GM20000 (cell line): ENCODE results near the gene TIAM1.

Source experiments
- DNase-seq: peaks from one replicate; pipeline ENCODE4 v3.0.0; 2012; ENCODE audit warnings: low spot score
- CTCF ChIP-seq: IDR thresholded peaks from 2 replicates; pipeline ENCODE4 v1.5.1; 2012; ENCODE audit warnings: mild to moderate bottlenecking, control low read depth; ENCODE audit errors: extremely low read depth, missing control alignments

Gene TIAM1

GRCh38 chr21:31284797-31285397 lies 59.2 kb downstream of the TIAM1 start:
- no peak for TF ChIP-seq CTCF
- DNase-seq, result no peak

- no peak for DNase-seq
- TF ChIP-seq CTCF, result no peak
Measured at GRCh38 chr21:31283025-31283424, 61.0 kb downstream of the TIAM1 start.

- no peak for DNase-seq
- TF ChIP-seq CTCF, result no peak
Measured at GRCh38 chr21:31282095-31282709, 61.9 kb downstream of the TIAM1 start.

GRCh38 chr21:31281561-31281960 lies 62.5 kb downstream of the TIAM1 start:
- no peak for DNase-seq
- TF ChIP-seq CTCF, result no peak

GRCh38 chr21:31279986-31280385 lies 64.1 kb downstream of the TIAM1 start:
- DNase-seq, result no peak
- TF ChIP-seq CTCF, result no peak

GRCh38 chr21:31279214-31279613 lies 64.8 kb downstream of the TIAM1 start:
- no peak for TF ChIP-seq CTCF
- no peak for DNase-seq

- no peak for TF ChIP-seq CTCF
- no peak for DNase-seq
Measured at GRCh38 chr21:31278511-31279130, 65.4 kb downstream of the TIAM1 start.
